NB4 (cell line): ENCODE measurements around the gene GPX5.
"Not testable (repeated sequence)": the region's sequence is repeated elsewhere in the genome, so short reads cannot be mapped to it uniquely, and the experiment has no call there.

Source experiments
- DNase-seq: peaks from one replicate; pipeline ENCODE4 v3.0.0; 2010; ENCODE audit warnings: low read depth
- H3K4me3 ChIP-seq: one replicate; pipeline ENCODE4 v1.5.1; 2011; ENCODE audit warnings: mild to moderate bottlenecking, low read depth, low read length, moderate library complexity
- CTCF ChIP-seq: IDR thresholded peaks from one replicate; pipeline ENCODE4 v1.5.1; 2012; ENCODE audit warnings: low read depth, low read length
- MAX ChIP-seq: IDR thresholded peaks from 2 replicates; pipeline ENCODE4 v1.6.1; 2011; ENCODE audit warnings: low read depth, low read length
- MYC ChIP-seq: IDR thresholded peaks from 2 replicates; pipeline ENCODE4 v1.6.1; 2011; ENCODE audit warnings: low read depth, low read length
- POLR2A ChIP-seq: IDR thresholded peaks from 2 replicates; pipeline ENCODE4 v1.6.1; 2011; ENCODE audit warnings: mild to moderate bottlenecking; ENCODE audit not compliant: insufficient read length; ENCODE audit errors: extremely low read depth

The GPX5 gene

GRCh38 chr6:28506807-28507475, 18.7 kb upstream of the GPX5 start:
- no peak overlapping the region for H3K4me3 ChIP-seq
- no peak for DNase-seq
- TF ChIP-seq MAX (no peak), MYC (no peak)

GRCh38 chr6:28511628-28512300, 13.9 kb upstream of the GPX5 start:
- TF ChIP-seq POLR2A (no peak), MAX (no peak), MYC (no peak), CTCF (no peak)
- no peak for DNase-seq
- no peak overlapping the region for H3K4me3 ChIP-seq

- H3K4me3 ChIP-seq, result not testable (repeated sequence)
Measured at GRCh38 chr6:28512387-28512786, 13.3 kb upstream of the GPX5 start.

GRCh38 chr6:28515676-28516075, 10.0 kb upstream of the GPX5 start, which contains the start of gene GPX6:
GPX6 (minus strand) TSS chr6:28515793; CDS start chr6:28515743, 50 bp downstream.
- no peak for DNase-seq
- no peak within 1 kb of the TSS for H3K4me3 ChIP-seq
- no peak for TF ChIP-seq MAX
- no peak for TF ChIP-seq POLR2A
- TF ChIP-seq CTCF, result no peak
- no peak for TF ChIP-seq MYC

More at GRCh38 chr6:28512387-28512786, 13.3 kb upstream of the GPX5 start:
- not testable (repeated sequence) for DNase-seq

GRCh38 chr6:28517964-28518363, 7.7 kb upstream of the GPX5 start:
- TF ChIP-seq POLR2A, result no peak
- TF ChIP-seq MYC, result no peak
- no peak for TF ChIP-seq CTCF
- no peak for TF ChIP-seq MAX
- H3K4me3 ChIP-seq, result no peak overlapping the region
- DNase-seq, result no peak

- TF ChIP-seq MAX (no peak), POLR2A (no peak), MYC (no peak), CTCF (no peak)
Measured at GRCh38 chr6:28522594-28523240, 3.0 kb upstream of the GPX5 start.

More at GRCh38 chr6:28522594-28523240, 3.0 kb upstream of the GPX5 start:
- no peak for DNase-seq
- no peak overlapping the region for H3K4me3 ChIP-seq
